ENCODE results near the gene ENPP6.
"Not testable (repeated sequence)": the region's sequence is repeated elsewhere in the genome, so short reads cannot be mapped to it uniquely, and the experiment has no call there.

The ENPP6 gene

DNA sequence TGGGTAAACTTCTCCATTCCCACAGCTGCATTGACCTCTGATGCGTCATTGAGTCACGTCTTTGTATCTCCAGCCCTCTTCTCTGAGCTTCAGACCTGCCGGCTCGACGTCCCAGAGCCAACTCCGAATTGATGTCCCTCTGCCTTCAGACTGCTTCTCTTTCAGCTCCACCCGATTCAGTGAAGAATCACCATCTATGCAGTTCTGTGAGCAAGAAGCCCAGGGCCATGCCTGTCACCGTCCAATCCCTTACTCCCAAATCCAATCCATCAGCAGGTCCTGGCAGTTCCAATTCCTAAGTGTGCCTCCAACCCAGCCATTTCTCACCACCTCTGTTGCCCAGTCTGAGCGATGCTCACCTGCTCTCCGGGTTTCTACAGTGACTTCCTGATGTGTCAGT is 70.7 kb downstream of the ENPP6 start:
- DNase-seq: no peak

DNA sequence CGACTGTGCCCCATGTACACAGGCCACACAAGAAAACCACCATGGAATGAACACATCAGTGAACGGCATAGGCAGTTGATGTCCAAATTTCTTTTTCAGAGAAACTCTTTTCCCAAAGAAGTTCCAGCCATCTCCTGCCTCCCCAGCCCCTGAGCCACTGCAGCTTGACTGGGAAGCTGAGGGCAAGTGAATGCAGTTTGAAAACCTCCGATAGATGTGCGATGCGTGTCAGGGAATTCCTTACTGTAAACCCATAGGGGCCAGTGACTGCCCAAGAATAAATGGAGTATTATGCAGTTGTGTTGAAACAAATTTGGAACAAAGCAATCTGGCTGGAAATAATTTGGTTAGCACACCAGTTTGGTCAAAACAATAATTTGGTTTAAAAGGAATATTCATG is 72.1 kb downstream of the ENPP6 start:
- DNase-seq: no peak

GRCh38 chr4:184143770-184144564 is 73.7 kb downstream of the ENPP6 start:
- DNase-seq: no peak

GRCh38 chr4:184142121-184143000 is 75.3 kb downstream of the ENPP6 start:
- DNase-seq: no peak

DNA sequence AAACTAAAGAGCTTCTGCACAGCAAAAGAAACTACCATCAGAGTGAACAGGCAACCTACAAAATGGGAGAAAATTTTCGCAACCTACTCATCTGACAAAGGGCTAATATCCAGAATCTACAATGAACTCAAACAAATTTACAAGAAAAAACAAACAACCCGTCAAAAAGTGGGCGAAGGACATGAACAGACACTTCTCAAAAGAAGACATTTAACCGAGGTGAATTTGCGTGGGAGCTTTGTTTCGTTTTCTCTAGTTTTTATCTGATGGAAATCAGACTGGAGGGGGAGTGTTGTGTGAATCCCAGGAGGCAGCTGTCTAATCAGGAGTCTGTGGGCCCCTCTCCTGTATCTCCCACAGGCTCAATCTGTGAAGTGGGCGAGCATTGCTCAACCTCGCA is 76.8 kb downstream of the ENPP6 start:
- not testable (repeated sequence) for DNase-seq

DNA sequence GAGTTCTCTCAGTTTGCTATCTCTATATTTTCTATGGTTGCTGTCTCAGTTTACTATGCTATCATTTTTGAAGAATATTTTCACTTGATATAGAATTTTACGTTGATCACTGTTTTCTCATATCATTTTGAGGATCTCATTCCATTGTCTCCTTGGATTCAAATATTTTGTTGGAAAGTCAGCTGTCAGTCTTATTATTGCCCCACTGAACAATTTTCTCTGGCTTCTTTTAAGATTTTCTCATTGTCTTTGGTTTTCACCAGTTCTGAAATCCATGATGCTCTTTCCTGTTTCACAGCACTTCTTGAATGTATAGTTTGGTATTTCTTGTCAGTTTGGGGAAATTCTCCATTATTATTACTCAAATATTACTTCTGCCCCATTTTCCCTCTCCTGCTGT is 81.1 kb downstream of the ENPP6 start:
- DNase-seq: no peak

DNA sequence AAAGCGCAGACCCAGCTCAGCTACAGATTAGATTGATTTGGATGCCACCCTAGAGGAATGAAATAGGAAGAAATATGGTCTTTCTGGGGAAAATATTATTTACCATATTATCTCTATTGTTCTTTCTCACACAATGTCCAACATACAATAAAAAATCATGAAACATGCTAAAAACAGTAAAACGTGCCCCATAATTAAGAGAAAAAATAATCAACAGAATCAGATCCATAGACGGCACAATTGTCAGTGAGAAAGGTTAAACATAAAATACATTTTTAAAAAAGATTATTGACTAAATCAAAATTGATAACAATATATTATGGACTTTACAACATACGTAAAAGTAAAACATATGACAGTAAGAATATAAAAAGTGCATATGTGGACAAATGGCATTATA is 90.9 kb downstream of the ENPP6 start:
- no peak for DNase-seq

- DNase-seq: no peak
Observed at GRCh38 chr4:184122631-184123408, 94.9 kb downstream of the ENPP6 start.

DNA sequence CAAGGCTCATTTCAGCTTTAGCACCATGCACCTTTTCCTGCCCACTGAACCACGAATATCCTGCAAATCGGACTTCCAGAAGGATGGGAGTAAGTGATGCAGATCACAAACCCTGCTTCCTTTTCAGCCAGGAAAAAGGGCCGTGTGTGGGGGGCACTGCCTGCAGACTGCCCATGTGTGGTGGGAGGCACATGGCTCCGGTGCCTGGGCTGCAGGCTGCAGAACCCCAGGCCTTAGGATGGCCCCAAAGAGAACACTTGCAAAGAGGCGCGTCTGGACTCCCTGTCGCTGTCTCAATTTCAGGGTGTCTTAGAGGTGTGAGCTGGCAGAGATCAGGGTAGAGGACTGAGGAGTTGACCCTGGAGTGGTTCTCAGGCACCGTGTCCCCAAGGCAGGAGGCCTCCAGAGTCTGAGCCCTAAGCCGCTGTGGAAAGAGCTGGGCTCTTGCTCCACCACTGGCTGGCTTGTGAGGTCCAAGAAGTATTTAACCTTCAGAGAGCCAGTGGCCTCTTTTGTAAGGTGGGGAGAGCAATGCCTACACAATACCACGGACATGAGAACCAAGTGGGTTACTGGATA is 97.0 kb downstream of the ENPP6 start:
- DNase-seq: no peak

GRCh38 chr4:184117662-184118199 is 99.9 kb downstream of the ENPP6 start:
- no peak for DNase-seq

GRCh38 chr4:184115399-184115798 is 102.3 kb downstream of the ENPP6 start:
- no peak for DNase-seq

DNA sequence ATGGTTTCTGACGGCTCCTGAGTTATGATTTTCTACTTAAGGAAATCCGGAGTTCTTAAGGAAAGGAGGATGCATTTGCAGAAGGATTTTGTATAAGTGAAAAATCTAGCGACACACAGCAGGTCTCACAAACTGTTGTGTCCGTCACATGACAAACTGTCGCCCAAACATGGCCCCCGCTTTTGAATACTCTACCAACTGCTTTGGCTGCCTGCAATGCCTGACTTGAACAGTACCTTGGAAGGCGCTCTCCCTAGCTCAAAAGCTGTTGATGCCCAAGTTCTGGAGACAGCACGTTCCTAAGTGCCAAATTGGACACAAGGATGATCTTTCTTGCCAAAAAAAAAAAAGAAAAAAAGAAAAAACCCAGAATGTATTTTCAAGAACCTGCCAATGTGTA is 103.2 kb downstream of the ENPP6 start:
- DNase-seq: no peak

- DNase-seq: no peak
Observed at GRCh38 chr4:184112006-184112550, 105.6 kb downstream of the ENPP6 start.

DNA sequence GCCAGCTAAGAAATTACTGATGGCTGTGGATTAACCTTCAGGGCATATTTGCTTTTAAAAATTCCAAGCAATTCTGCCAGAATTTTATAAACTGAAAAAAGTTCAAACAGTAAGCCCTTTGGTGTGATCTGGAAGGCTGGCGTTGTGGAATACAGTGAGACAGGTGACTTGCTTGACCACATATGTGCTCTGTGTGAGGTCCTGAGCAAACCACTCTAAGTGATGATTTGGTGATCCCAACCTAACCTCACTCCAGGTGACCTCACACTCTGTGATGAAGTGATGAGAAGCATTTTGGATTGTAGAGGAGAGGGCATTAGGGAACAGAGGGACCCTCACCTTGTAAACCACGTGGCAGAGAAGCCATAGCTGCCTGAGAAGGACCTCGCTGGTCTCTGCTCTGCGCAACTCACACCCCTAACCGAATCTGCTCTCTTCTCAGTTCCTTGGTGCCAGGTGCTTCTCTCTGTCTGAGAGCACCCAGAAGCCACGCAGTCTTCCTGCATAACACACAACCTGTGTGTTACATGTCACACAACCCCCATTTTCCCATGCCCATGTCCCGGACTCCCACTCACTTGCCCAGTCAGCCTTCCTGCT is 106.3 kb downstream of the ENPP6 start:
- no peak for DNase-seq

DNA sequence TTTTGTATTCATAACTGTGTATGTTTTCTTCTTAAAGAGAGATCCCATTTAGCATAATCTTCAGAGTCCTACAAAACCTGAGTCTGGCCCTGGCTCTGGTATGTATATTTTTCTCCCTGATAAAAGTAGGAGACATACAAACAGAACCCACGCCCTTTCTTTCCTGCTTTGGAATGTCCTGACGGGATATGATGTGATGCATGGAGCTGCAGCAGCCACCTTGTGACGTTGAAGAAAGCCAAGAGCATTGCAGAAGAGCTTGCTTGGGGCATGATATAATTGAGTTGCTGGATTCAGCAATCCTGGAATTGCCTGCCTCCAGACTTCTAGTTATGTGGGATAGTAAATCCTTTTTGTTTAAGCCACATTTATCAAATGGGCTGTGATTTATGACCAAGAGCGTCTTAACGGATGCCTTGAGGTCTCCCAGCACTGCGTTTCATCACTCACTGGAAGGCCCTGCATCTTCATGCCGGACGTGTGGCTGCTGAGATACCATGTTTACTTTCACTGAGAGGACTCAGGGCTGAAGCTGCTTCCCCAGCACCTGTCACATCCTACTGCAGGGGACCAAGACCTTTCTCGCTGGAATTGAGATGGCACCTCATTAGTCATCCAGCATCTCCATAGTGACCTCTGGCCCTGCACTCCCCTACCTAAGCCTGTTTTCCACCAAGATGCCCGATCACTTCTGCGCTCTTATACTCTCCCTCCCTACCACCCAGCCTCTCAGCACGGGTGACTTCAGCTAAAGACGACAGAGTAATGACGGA is 107.0 kb downstream of the ENPP6 start:
- DNase-seq: no peak

GRCh38 chr4:184108006-184108501 is 109.6 kb downstream of the ENPP6 start:
- no peak for DNase-seq

DNA sequence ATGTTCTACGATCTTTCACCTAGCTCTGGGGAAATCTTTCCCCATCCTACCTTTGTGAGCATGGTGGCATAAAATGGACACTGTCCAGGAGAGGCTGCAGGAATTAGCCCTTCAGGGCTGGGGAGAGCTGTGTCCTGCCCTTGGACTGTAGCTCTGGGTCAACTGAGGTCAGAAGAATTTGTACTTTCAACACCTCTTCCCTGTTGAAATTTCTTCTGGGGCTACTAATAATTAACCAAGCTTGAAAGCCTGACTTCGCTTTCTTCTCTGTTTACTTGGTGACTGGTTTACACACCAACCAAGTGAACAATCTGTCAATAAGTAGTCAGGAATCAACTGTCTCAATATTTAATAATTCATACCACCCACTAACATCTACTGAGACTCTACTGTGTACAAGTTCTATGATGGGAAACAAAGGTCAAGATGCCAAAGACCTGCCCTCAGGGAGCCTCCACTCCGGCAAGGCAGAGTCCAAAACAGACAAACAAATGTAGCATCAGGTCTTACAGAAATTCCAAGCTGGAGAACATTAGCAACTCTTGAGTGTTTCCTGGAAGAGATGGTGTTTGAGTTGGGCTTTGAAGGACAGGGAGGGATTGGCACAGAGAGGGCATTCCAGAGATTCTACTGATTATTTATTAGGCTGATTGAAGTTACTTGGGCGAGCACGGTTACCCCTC is 113.1 kb downstream of the ENPP6 start:
- no peak for DNase-seq

GRCh38 chr4:184103527-184104264 is 114.0 kb downstream of the ENPP6 start:
- DNase-seq: no peak

GRCh38 chr4:184102927-184103326 is 114.7 kb downstream of the ENPP6 start:
- no peak for DNase-seq

DNA sequence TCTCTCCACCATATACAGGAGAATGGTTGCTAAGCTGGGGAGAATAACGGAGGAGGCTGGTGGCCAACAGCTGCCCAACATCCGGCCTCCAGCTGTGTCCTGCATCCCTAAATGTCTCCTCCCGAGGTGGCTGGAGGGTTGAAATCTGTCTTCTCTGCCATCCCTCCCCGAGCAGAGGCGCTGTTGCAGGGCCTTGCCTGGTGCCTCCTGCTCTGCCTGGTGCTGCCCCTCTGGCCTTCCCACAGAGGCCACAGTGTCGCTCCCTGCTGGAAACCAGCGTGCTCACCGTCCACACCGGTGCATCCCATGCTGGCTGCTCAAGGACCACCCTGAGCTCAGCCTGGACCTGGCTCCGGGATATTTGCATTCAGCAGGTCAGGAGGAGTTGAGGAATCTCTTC is 115.2 kb downstream of the ENPP6 start:
- no peak for DNase-seq

Data from cerebellar nuclear complex (tissue), 1 donor.